H1 (cell line): ENCODE measurements around the gene UNC13C.

ENCODE experiments used
- EZH2 ChIP-seq: fragments of 200-600 bp; sonication (generic); IDR thresholded peaks from 2 replicates; pipeline ENCODE4 v1.7.1; 2012; ENCODE audit warnings: low read depth, mild to moderate bottlenecking, moderate library complexity, low read length, inconsistent platforms; ENCODE audit not compliant: severe bottlenecking
- JUND ChIP-seq: IDR thresholded peaks from 2 replicates; pipeline ENCODE4 v1.6.1; 2011; ENCODE audit warnings: mild to moderate bottlenecking, improper control_type of control experiment, low read length
- MAX ChIP-seq: IDR thresholded peaks from 2 replicates; pipeline ENCODE4 v1.6.1; 2012; ENCODE audit warnings: inconsistent platforms
- NANOG ChIP-seq: IDR thresholded peaks from 2 replicates; pipeline ENCODE4 v1.6.1; 2011; ENCODE audit warnings: low read length, low read depth, mild to moderate bottlenecking, inconsistent platforms; ENCODE audit not compliant: insufficient read depth, poor library complexity, severe bottlenecking
- NRF1 ChIP-seq: IDR thresholded peaks from 2 replicates; pipeline ENCODE4 v1.6.1; 2011; ENCODE audit warnings: mild to moderate bottlenecking, low read depth, low read length, improper control_type of control experiment
- POLR2A ChIP-seq, 2 experiments: IDR thresholded peaks; 1 replicate in 1 of 2; 2 replicates in 1 of 2; pipeline ENCODE4 v1.6.1; 2011; ENCODE audit warnings: low read depth in 2 of 2, low read length in 2 of 2, mild to moderate bottlenecking in 2 of 2; ENCODE audit errors: control extremely low read depth in 1 of 2
- RXRA ChIP-seq: IDR thresholded peaks from 2 replicates; pipeline ENCODE4 v1.6.1; 2011; ENCODE audit warnings: low read depth, mild to moderate bottlenecking, low read length, moderate library complexity; ENCODE audit not compliant: insufficient read depth
- SAP30 ChIP-seq: fragments of 300-600 bp; sonication (generic); IDR thresholded peaks from 2 replicates; pipeline ENCODE4 v1.7.1; 2012; ENCODE audit warnings: low read length, moderate library complexity, mild to moderate bottlenecking, inconsistent platforms; ENCODE audit not compliant: insufficient read depth, insufficient replicate concordance
- SRF ChIP-seq: IDR thresholded peaks from 2 replicates; pipeline ENCODE4 v1.6.1; 2011; ENCODE audit warnings: mild to moderate bottlenecking, low read depth, low read length, moderate library complexity
- USF2 ChIP-seq: IDR thresholded peaks from 2 replicates; pipeline ENCODE4 v1.6.1; 2011; ENCODE audit warnings: low read length, improper control_type of control experiment
- YY1 ChIP-seq: IDR thresholded peaks from 2 replicates; pipeline ENCODE4 v1.6.1; 2011; ENCODE audit warnings: low read depth, mild to moderate bottlenecking, low read length
- ZNF274 ChIP-seq: IDR thresholded peaks from 2 replicates; pipeline ENCODE4 v1.7.0; 2012; ENCODE audit warnings: low read length, borderline replicate concordance; ENCODE audit errors: extremely low read depth
- TF ChIP-seq, protein P1 (sequence below), 3 experiments: IDR thresholded peaks; 1 replicate in 2 of 3; 2 replicates in 1 of 3; pipeline versions ENCODE4 v1.5.1 to v1.6.1; 2011; ENCODE audit warnings: low read length in 3 of 3, mild to moderate bottlenecking in 3 of 3, inconsistent platforms in 2 of 3, low read depth in 1 of 3, moderate library complexity in 1 of 3; ENCODE audit not compliant: insufficient read depth in 1 of 3; ENCODE audit errors: control extremely low read depth in 1 of 3

DNA sequence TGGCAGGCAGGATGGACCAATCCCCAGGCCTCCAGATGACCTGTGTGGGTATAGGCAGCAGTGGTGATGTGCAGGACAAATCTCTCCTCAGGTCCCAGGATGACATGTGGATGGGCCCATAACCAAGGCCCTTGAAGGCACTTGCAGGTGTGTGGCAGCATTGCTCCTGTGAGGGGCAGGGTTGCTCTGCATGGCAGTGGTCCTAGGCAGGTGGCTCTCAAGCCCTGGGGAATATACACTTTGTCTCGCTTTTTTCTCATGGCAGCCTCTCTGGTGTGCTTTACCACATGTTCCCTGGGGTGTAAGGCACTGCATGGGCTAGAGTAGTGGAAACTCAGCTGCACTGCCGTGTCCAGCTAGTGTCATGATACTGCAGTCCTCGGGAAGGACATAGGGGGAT lies 503.6 kb downstream of the UNC13C start:
- TF ChIP-seq, protein P1, sequence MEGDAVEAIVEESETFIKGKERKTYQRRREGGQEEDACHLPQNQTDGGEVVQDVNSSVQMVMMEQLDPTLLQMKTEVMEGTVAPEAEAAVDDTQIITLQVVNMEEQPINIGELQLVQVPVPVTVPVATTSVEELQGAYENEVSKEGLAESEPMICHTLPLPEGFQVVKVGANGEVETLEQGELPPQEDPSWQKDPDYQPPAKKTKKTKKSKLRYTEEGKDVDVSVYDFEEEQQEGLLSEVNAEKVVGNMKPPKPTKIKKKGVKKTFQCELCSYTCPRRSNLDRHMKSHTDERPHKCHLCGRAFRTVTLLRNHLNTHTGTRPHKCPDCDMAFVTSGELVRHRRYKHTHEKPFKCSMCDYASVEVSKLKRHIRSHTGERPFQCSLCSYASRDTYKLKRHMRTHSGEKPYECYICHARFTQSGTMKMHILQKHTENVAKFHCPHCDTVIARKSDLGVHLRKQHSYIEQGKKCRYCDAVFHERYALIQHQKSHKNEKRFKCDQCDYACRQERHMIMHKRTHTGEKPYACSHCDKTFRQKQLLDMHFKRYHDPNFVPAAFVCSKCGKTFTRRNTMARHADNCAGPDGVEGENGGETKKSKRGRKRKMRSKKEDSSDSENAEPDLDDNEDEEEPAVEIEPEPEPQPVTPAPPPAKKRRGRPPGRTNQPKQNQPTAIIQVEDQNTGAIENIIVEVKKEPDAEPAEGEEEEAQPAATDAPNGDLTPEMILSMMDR (IDR thresholded peaks at IDR 0.05; ENCODE audit: control extremely low read depth in 1 of 3, insufficient read depth in 1 of 3, low read depth in 1 of 3, low read length in 3 of 3), result peak in 2 of 3 experiments; percentile 8 to 21; a peak in 2 of 4 replicates
- TF ChIP-seq NRF1 (no peak), POLR2A (IDR thresholded peaks at IDR 0.05; ENCODE audit: control extremely low read depth in 1 of 2, low read depth in 2 of 2, low read length in 2 of 2) (no peak), ZNF274 (no peak), EZH2 (no peak), SRF (no peak), USF2 (no peak), MAX (no peak), SAP30 (no peak), YY1 (no peak), NANOG (no peak), JUND (no peak), RXRA (no peak)
